ENCODE data around the gene ADD3.
"Not testable (repeated sequence)": the region's sequence is repeated elsewhere in the genome, so short reads cannot be mapped to it uniquely, and the experiment has no call there.

Gene ADD3

DNA sequence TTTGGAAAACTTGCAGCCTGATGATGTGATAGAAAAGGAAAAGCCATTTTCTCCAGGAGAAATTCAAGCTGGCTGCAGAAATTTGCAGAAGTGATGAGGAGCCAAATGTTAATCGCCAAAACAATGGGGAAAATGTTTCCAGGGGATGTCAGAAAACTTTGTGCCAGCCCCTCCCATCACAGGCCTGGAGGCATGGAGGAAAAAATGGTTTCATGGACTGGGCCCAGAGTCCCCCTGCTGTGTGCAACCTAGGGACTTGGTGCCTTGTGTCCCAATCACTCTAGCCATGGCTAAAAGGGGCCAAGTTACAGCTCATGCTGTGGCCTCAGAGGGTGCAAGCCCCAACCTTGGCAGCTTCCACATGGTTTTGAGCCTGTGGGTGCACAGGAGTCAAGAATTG, 41.0 kb downstream of the ADD3 start:
- TF ChIP-seq, protein P1, sequence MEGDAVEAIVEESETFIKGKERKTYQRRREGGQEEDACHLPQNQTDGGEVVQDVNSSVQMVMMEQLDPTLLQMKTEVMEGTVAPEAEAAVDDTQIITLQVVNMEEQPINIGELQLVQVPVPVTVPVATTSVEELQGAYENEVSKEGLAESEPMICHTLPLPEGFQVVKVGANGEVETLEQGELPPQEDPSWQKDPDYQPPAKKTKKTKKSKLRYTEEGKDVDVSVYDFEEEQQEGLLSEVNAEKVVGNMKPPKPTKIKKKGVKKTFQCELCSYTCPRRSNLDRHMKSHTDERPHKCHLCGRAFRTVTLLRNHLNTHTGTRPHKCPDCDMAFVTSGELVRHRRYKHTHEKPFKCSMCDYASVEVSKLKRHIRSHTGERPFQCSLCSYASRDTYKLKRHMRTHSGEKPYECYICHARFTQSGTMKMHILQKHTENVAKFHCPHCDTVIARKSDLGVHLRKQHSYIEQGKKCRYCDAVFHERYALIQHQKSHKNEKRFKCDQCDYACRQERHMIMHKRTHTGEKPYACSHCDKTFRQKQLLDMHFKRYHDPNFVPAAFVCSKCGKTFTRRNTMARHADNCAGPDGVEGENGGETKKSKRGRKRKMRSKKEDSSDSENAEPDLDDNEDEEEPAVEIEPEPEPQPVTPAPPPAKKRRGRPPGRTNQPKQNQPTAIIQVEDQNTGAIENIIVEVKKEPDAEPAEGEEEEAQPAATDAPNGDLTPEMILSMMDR (IDR thresholded peaks at IDR 0.05; ENCODE audit: low read depth, low read length), result no peak
- H3K27me3 ChIP-seq (ENCODE audit: insufficient read depth, low read depth, severe bottlenecking), result no peaks in the 10 kb centered on the region
- H3K27ac ChIP-seq, result no peak overlapping the region
- DNase-seq, result no peak
- H3K4me3 ChIP-seq (ENCODE audit: low read depth, low read length), result no peak overlapping the region
- H3K9me3 ChIP-seq (ENCODE audit: severe bottlenecking), result peaks cover 6% of the 10 kb centered on the region
- no peaks in the 10 kb centered on the region for H3K36me3 ChIP-seq

DNA sequence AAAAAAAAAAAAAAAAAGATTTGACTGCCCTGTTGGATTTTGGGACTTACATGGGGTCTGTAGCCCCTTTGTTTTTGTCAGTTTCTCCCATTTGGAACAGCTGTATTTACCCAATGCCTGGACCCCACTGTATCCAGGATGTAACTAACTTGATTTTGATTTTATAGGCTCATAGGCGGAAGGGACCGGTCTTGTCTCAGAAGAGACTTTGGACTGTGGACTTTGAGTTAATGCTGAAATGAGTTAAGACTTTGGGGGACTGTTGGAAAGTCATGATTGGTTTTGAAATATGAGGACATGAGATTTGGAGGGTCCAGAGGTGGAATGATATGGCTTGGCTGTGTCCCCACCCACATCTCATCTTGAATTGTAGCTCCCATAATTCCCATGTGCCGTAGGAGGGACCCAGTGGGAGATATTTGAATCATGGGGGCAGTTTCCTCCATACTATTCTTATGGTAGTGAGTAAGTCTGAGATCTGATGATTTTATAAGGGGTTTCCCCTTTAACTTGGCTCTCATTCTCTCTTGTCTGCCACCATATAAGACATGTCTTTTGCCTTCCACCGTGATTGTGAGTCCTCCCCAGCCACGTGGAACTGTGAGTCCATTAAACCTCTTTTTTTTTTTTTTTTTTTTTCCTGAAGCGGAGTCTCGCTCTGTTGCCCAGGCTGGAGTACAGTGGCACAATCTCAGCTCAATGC, 42.3 kb downstream of the ADD3 start:
- not testable (repeated sequence) for DNase-seq; H3K36me3 ChIP-seq; H3K27ac ChIP-seq; H3K27me3 ChIP-seq (ENCODE audit: insufficient read depth, low read depth, severe bottlenecking); H3K9me3 ChIP-seq (ENCODE audit: severe bottlenecking); H3K4me3 ChIP-seq (ENCODE audit: low read depth, low read length)

DNA sequence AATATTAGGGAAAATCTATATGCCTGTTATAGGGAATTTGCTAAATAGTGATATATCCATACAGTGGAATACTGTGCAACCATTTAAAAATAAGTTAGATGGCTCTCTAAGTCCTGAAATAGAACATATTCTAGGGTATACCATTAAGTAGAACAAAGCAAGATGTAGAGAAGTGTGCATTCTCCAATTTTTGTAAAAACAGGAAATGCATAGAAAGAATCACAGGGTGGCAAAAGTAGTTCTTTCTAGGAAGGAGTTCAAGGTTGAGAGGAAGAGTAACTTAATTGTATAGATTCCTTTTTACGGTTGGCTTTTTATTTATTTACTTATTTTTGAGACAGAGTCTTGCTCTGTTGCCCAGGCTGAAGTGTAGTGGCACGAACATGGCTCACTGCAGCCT, 43.7 kb downstream of the ADD3 start:
- peaks cover 6% of the 10 kb centered on the region for H3K9me3 ChIP-seq (ENCODE audit: severe bottlenecking)
- H3K27me3 ChIP-seq (ENCODE audit: insufficient read depth, low read depth, severe bottlenecking), result no peaks in the 10 kb centered on the region
- no peak for DNase-seq
- no peak overlapping the region for H3K4me3 ChIP-seq (ENCODE audit: low read depth, low read length)
- TF ChIP-seq, protein P1 (IDR thresholded peaks at IDR 0.05; ENCODE audit: low read depth, low read length), result no peak
- no peak overlapping the region for H3K27ac ChIP-seq
- no peaks in the 10 kb centered on the region for H3K36me3 ChIP-seq

DNA sequence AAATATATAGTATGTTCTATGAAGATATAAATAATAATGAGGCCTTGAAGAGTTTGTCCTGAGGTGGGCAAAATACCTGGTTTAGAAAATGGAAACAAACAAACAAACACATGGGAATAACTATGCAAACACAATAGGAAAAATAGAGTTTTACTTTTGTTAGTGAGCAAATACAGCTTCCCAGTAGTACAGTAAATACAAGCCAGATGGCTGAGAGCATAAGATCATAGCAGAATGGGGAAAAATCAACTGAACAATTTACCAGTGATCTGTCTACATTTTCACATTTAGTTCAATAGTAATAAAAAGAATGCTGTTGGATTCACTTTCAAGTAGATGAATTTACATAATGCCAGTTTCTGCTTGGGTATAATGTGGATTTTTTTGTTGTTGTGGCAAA, 45.1 kb downstream of the ADD3 start:
- TF ChIP-seq, protein P1 (IDR thresholded peaks at IDR 0.05; ENCODE audit: low read depth, low read length), result no peak
- Histone ChIP-seq H3K4me3 (ENCODE audit: low read depth, low read length) (no peak overlapping the region), H3K36me3 (no peaks in the 10 kb centered on the region), H3K27ac (no peak overlapping the region), H3K27me3 (ENCODE audit: insufficient read depth, low read depth, severe bottlenecking) (no peaks in the 10 kb centered on the region), H3K9me3 (ENCODE audit: severe bottlenecking) (peaks cover 5% of the 10 kb centered on the region)
- DNase-seq, result no peak

DNA sequence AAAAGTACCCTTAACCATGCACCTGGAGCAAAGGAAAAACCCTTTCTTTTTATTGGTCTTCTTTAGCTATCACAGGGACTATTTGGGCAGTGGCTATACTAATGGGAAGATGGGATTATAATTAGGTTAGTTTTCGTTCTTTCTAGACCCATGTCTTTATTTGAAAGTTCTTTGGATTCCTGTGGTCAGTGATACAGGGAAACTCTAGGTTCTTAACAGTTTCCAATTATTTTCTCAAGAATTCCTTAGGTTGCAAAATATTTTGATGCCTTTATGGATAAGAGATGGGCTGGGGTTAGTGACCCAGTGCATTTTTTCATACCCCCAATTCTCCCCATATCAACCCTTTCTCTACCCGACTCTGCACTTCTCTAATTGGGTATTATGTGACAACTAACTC, 49.0 kb downstream of the ADD3 start:
- H3K4me3 ChIP-seq (ENCODE audit: low read depth, low read length), result no peak overlapping the region
- no peaks in the 10 kb centered on the region for H3K36me3 ChIP-seq
- TF ChIP-seq, protein P1 (IDR thresholded peaks at IDR 0.05; ENCODE audit: low read depth, low read length), result no peak
- no peak for DNase-seq
- H3K27ac ChIP-seq, result no peak overlapping the region
- H3K27me3 ChIP-seq (ENCODE audit: insufficient read depth, low read depth, severe bottlenecking), result no peaks in the 10 kb centered on the region
- H3K9me3 ChIP-seq (ENCODE audit: severe bottlenecking), result no peaks in the 10 kb centered on the region

DNA sequence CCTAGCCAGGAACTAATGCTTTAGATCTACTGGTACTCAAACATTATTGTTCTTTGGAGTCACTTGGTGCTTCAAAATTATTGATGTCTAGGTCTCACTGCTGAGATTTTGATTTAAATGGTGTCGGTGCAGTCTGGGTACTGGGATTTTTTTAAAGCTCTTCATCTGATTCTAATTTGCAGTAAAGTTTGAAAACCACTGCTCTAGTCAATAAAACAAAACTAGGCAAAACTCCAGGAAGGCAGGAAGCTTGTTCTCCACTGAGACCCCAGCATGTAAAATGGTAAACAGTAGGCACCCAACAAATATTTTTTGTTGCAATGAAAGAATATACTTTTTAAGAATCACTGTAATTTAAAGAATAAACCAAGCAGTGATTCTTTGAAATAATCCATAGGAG, 49.7 kb downstream of the ADD3 start:
- H3K4me3 ChIP-seq (ENCODE audit: low read depth, low read length), result no peak overlapping the region
- no peak overlapping the region for H3K27ac ChIP-seq
- DNase-seq, result no peak

More for the DNA sequence above, 49.7 kb downstream of the ADD3 start:
- H3K36me3 ChIP-seq, result no peaks in the 10 kb centered on the region
- no peaks in the 10 kb centered on the region for H3K9me3 ChIP-seq (ENCODE audit: severe bottlenecking)
- no peaks in the 10 kb centered on the region for H3K27me3 ChIP-seq (ENCODE audit: insufficient read depth, low read depth, severe bottlenecking)
- TF ChIP-seq, protein P1 (IDR thresholded peaks at IDR 0.05; ENCODE audit: low read depth, low read length), result no peak
